Measurements from ENCODE around the gene CHIA.
"Not testable (repeated sequence)": the region's sequence is repeated elsewhere in the genome, so short reads cannot be mapped to it uniquely, and the experiment has no call there.

The CHIA gene

DNA sequence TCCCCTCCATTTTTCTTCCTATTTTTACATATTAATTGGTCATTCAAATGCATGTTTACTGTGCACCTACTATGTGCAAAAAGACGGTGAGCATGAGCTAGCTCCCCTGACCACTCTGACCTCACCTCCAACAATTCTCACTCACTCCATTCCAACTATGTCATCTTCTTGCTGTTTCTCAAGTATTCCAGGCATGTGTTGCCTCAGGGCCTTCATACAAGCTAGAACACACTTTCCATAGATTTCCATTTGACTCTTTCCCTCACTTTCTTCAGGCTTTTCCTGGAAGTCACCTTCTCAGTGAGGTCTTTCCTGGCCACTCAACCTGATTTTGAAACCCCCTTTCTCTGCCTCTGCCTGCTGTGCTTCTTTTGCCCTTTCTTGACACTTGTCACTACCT lies 32.6 kb downstream of the CHIA start:
- CTCF ChIA-PET = no interaction called here
- no peak for DNase-seq (ENCODE audit: extremely low spot score)
- TF ChIP-seq, protein P1, sequence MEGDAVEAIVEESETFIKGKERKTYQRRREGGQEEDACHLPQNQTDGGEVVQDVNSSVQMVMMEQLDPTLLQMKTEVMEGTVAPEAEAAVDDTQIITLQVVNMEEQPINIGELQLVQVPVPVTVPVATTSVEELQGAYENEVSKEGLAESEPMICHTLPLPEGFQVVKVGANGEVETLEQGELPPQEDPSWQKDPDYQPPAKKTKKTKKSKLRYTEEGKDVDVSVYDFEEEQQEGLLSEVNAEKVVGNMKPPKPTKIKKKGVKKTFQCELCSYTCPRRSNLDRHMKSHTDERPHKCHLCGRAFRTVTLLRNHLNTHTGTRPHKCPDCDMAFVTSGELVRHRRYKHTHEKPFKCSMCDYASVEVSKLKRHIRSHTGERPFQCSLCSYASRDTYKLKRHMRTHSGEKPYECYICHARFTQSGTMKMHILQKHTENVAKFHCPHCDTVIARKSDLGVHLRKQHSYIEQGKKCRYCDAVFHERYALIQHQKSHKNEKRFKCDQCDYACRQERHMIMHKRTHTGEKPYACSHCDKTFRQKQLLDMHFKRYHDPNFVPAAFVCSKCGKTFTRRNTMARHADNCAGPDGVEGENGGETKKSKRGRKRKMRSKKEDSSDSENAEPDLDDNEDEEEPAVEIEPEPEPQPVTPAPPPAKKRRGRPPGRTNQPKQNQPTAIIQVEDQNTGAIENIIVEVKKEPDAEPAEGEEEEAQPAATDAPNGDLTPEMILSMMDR (IDR thresholded peaks at IDR 0.05; ENCODE audit: control extremely low read depth, extremely low read depth, low read depth, missing control alignments) = no peak
- POLR2A ChIA-PET = no interaction called here

DNA sequence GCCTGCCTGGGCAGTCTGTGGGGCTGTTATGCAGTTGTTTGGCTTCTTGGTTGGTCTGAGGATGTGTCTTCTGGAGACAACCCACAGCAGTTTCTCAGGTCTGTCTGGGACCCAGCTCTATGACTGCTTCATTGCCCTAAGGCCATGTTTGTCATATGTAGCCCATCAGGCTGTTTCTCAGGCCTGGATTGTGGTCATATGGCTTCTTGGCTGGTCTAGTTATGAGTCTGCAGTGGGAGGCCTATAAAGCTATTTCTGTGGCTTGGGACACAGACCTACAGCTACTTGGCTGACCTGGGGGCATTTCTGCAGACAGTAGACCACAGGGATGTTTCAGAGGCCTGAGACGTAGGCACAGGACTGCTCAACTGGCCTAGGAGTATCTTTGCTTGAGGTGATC lies 41.5 kb downstream of the CHIA start:
- ChIA-PET POLR2A (interaction anchor here (0.5 kb wide), 1 partner anchor 130 kb away, joined by 3 read pairs; no protein-coding TSS in a partner anchor), CTCF (interaction anchor here (0.7 to 5.8 kb wide), 11 partner anchors 8 to 551 kb away, joined by 3 to 70 read pairs (median 3); no protein-coding TSS in a partner anchor)

DNA sequence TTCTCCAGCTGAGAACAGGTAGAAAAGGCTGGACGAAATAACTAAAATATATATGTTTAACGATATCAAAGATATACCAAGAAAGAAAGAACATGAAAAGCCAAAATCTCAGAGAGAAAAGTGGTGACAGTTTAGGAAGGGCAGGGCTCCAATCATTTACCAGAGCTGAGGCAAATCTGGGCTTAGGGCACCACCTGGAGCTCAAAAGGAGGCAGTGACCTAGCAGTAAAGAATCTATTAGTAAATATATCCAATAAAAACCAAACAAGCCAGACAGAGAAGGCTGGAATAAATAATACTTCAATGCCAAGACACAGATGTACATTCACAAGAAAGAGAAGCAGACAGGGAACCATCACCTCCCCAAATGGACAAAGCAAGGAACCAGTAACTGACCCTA lies 43.5 kb downstream of the CHIA start:
- peak; percentile 57 for DNase-seq (ENCODE audit: extremely low spot score)
- ChIA-PET CTCF (interaction anchor here (0.8 to 5.8 kb wide), 20 partner anchors 9 to 405 kb away, joined by 3 to 70 read pairs (median 4); partner anchors contain the start of genes CHI3L2 and INKA2), POLR2A (no interaction called here)
- TF ChIP-seq, protein P1 (IDR thresholded peaks at IDR 0.05; ENCODE audit: control extremely low read depth, extremely low read depth, low read depth, missing control alignments) = peak; percentile 58

More for the DNA sequence above, 41.5 kb downstream of the CHIA start:
- TF ChIP-seq, protein P1 (IDR thresholded peaks at IDR 0.05; ENCODE audit: control extremely low read depth, extremely low read depth, low read depth, missing control alignments) = no peak
- DNase-seq (ENCODE audit: extremely low spot score) = peak; percentile 15

DNA sequence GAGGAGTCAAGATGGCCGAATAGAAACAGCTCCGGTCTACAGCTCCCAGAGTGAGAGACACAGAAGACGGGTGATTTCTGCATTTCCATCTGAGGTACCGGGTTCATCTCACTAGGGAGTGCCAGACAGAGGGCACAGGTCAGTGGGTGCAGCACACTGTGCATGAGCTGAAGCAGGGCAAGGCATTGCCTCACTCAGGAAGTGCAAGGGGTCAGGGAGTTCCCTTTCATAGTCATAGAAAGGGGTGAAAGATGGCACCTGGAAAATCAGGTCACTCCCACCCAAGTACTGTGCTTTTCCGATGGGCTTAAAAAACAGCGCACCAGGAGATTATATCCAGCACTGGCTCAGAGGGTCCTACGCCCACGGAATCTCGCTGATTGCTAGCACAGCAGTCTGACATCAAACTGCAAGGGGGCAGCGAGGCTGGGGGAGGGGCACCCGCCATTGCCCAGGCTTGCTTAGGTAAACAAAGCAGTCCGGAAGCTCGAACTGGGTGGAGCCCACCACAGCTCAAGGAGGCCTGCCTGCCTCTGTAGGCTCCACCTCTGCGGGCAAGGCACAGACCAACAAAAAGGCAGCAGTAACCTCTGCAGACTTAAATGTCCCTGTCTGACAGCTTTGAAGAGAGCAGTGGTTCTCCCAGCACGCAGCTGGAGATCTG lies 44.7 kb downstream of the CHIA start:
- DNase-seq (ENCODE audit: extremely low spot score); POLR2A ChIA-PET: not testable (repeated sequence)
- CTCF ChIA-PET = interaction anchor here (1.3 to 5.8 kb wide), 7 partner anchors 11 to 305 kb away, joined by 3 to 70 read pairs (median 7); partner anchors contain the start of gene CHI3L2

DNA sequence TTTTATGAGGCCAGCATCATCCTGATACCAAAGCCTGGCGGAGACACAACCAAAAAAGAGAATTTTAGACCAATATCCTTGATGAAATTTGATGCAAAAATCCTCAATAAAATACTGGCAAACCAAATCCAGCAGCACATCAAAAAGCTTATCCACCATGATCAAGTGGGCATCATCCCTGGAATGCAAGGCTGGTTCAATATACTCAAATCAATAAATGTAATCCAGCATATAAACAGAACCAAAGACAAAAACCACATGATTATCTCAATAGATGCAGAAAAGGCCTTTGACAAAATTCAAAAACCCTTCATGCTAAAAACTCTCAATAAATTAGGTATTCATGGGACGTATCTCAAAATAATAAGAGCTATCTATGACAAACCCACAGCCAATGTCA lies 48.2 kb downstream of the CHIA start:
- CTCF ChIA-PET = interaction anchor here (1.3 kb wide), 1 partner anchor 308 kb away, joined by 3 read pairs; no protein-coding TSS in a partner anchor
- POLR2A ChIA-PET; DNase-seq (ENCODE audit: extremely low spot score): not testable (repeated sequence)

DNA sequence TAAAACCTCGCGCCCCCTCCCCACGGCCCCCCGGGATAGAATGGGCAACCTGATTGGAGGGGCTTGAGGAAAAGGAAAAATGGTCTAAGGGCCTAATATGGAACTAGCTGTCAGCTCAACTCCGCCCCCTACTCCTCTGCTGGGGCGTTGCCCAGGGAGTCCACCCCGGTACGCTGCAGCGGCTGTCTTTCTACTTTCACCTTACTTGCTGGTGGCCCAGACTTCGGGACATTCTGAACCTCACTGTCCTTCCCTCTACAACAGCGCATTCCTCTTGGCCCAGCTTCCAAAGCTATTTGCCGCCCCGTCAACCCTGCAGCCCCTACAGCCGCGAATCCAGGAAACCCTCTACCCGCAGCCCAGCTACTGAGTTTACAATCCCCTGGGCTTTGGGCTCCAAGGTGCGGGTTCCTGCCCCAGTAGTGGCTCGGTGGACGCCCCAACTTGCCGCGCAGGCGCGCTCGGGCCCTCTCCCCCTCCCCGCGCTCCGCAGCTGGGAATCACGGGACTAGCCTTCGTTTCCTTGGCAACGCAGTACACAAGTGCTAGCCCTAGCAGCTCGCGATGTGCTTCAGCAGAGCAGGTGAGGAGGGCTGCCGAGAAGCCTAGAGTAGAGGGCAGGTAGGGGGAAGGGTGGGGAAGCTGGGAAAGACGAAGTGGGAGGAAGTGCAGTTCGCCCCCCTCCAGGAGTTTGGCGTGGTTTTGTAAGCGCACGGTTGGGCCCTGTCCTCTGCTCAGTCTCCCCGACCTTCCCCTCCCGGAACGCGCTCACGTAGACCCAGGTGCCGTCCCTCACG lies 55.6 kb downstream of the CHIA start:
- DNase-seq (ENCODE audit: extremely low spot score) = peak; percentile 93
- TF ChIP-seq, protein P1 (IDR thresholded peaks at IDR 0.05; ENCODE audit: control extremely low read depth, extremely low read depth, low read depth, missing control alignments) = peak; percentile 29
- ChIA-PET POLR2A (no interaction called here), CTCF (interaction anchor here (0.8 to 2.2 kb wide), 15 partner anchors 10 to 316 kb away, joined by 3 to 7 read pairs (median 3); no protein-coding TSS in a partner anchor)

DNA sequence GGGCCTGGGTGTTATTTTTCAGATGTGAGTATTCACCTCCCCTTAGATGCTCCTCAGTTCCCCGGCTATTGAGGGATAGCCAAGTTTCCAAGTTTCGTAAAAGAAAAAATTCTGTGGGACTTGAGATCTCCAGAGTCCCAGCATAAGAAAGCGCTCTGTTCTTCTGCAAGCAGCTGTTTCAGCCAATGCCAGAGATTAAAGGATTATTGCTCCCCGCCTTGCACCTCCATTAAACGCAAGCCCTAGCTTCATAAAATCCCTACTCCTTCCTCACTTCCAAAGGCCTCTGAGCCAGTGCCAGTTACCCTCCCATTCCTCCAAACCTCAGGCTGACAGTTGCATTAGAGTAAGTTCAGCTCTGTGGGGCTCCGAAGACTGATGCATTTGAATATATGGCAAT lies 56.4 kb downstream of the CHIA start:
- TF ChIP-seq, protein P1 (IDR thresholded peaks at IDR 0.05; ENCODE audit: control extremely low read depth, extremely low read depth, low read depth, missing control alignments) = no peak
- DNase-seq (ENCODE audit: extremely low spot score) = no peak
- CTCF ChIA-PET = interaction anchor here (1.1 to 2.2 kb wide), 8 partner anchors 11 to 316 kb away, joined by 3 to 7 read pairs (median 4); no protein-coding TSS in a partner anchor
- POLR2A ChIA-PET = no interaction called here
